ENCODE measurements around the gene ORAI1.
"Not testable (repeated sequence)": the region's sequence is repeated elsewhere in the genome, so short reads cannot be mapped to it uniquely, and the experiment has no call there.

ORAI1 gene

DNA sequence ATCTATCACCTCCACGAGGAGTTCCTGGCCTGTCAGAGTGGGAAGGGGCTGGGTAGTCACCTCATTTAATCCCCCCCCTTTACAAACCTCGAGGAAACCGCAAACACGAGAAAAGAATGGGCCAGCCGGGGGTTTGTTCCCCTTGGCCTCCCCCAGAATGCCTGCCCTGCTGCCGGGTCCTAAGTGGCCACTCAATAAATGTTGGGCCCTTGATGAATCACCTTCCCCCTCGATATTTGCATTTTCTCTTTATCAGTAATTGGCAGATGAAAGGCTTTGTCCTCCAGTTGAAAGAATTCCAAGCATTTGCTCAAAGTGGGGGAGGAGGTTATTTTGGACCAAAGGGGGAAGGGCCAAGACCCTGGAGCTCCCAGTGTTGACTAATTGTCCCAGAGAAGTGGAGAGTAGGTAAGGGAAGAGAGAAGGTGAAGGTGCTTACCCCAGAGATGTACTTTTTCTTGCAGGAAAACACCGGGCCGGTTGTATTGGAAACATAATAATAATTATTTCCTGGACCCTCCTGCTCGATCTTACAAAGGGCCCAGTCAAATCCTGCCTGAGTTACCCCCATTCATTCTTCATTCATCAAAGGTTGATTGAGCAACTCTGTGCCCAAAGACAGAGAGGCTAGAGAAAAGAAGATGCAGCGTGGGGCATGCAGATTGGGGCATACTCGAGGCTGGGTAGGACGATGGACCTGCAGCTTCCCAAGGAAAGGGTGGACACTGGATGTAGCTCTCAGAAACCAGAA lies 43.6 kb upstream of the ORAI1 start (continued):
- TF ChIP-seq ZNF398 (tag by site-specific recombination; IDR thresholded peaks at IDR 0.05), result peak; percentile 41; the same call in 1 of the 2 replicates

DNA sequence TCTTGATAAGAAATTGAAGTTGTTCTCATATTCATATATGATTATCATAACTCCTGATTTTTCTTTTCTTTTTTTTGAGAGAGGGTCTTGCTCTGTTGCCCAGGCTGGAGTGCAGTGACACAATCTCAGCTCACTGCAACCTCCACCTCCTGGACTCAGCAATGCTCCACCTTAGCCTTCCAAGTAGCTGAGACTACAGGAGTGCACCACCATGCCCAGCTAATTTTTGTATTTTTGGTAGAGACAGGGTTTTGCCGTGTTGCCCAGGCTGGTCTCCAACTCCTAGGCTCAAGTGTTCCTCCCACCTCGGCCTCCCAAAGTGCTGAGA lies 43.0 kb upstream of the ORAI1 start:
- H3K27ac ChIP-seq (ENCODE audit: extremely low read depth, low read depth, low read length); H3K36me3 ChIP-seq (ENCODE audit: control insufficient read depth in 2 of 2, insufficient read depth in 1 of 2, low read length in 2 of 2); H3K9me3 ChIP-seq (ENCODE audit: control insufficient read depth, insufficient read depth, low read depth, low read length); H3K4me3 ChIP-seq (ENCODE audit: low read depth, low read length); POLR2A ChIA-PET: not testable (repeated sequence)
- TF ChIP-seq ZNF121 (tag by site-specific recombination; IDR thresholded peaks at IDR 0.05), result peak; percentile 99
- H3K4me1 ChIP-seq (ENCODE audit: control insufficient read depth, insufficient read depth, low read length), result peaks cover 10% of the 10 kb centered on the region
- CTCF ChIA-PET, result interaction anchor here (0.7 to 2.9 kb wide), 5 partner anchors 18 to 211 kb away, joined by 4 to 12 read pairs (median 5); no protein-coding TSS in a partner anchor

GRCh38 chr12:121584885-121585284 lies 41.4 kb upstream of the ORAI1 start:
- CTCF ChIA-PET, result interaction anchor here (0.6 to 2.9 kb wide), 3 partner anchors 11 to 209 kb away, joined by 5 to 12 read pairs (median 5); no protein-coding TSS in a partner anchor
- H3K36me3 ChIP-seq (ENCODE audit: control insufficient read depth in 2 of 2, insufficient read depth in 1 of 2, low read length in 2 of 2); H3K4me3 ChIP-seq (ENCODE audit: low read depth, low read length); H3K27ac ChIP-seq (ENCODE audit: extremely low read depth, low read depth, low read length); POLR2A ChIA-PET; H3K9me3 ChIP-seq (ENCODE audit: control insufficient read depth, insufficient read depth, low read depth, low read length): not testable (repeated sequence)
- H3K4me1 ChIP-seq (ENCODE audit: control insufficient read depth, insufficient read depth, low read length), result peaks cover 10% of the 10 kb centered on the region

DNA sequence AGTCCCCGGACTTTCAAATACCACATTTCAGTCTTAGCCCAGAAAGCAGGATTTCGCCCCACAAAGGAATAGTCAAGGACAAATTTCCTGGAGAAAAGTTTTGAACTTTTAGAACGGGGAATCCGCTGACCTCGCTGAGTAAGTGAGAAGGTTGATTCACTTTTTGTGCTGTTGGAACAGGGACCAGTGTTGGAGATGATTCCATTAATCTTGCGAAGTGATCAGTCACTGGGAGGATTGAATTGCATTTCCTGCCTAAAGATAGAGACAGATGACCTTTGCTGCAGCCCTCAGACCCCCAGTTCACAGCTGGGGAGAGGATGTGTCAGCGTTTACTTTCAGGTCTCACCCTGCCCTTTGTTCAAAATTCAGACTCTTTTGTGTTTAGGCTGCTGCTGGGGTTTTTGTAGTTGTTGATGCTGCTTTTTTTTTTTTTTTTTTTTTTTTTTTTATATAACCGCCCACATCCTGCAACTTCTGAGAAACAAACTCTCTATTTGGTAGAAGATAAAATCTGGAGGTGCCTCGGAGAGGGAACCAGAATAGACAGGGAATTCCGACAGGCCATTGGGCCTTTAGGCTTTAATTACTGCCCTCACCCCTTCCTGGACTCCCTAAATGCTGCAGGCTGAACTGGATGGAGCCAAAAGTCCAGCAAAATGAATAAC lies 35.7 kb upstream of the ORAI1 start:
- H3K9me3 ChIP-seq (ENCODE audit: control insufficient read depth, insufficient read depth, low read depth, low read length), result no peaks in the 10 kb centered on the region
- no peak for TF ChIP-seq ZNF211 (tag by site-specific recombination; IDR thresholded peaks at IDR 0.05; ENCODE audit: low read depth)
- no peak for TF ChIP-seq GLIS1 (tag by site-specific recombination; IDR thresholded peaks at IDR 0.05)
- 0 out of 2 replicates have a peak, but pooled peaks have one; percentile 48 for TF ChIP-seq ZNF596 (tag by site-specific recombination; IDR thresholded peaks at IDR 0.05)
- peak; percentile 67 for TF ChIP-seq PRDM1 (tag by site-specific recombination; IDR thresholded peaks at IDR 0.05)
- H3K4me1 ChIP-seq (ENCODE audit: control insufficient read depth, insufficient read depth, low read length), result no peaks in the 10 kb centered on the region; the same call in 1 of the 2 replicates
- H3K4me3 ChIP-seq (ENCODE audit: low read depth, low read length), result no peak overlapping the region
- POLR2A ChIA-PET, result no interaction called here
- peaks cover 0 to 4% of the 10 kb centered on the region in 2 experiments; a peak in 2 of 3 replicates for H3K36me3 ChIP-seq (ENCODE audit: control insufficient read depth in 2 of 2, insufficient read depth in 1 of 2, low read length in 2 of 2)
- H3K27ac ChIP-seq (ENCODE audit: extremely low read depth, low read depth, low read length), result no peak overlapping the region
- CTCF ChIA-PET, result interaction anchor here (0.8 kb wide), 1 partner anchor 78 kb away, joined by 3 read pairs; the partner anchor contains the start of gene MORN3

- ChIA-PET CTCF (no interaction called here), POLR2A (no interaction called here)
- H3K27ac ChIP-seq (ENCODE audit: extremely low read depth, low read depth, low read length), result no peak overlapping the region
- no peaks in the 10 kb centered on the region; the same call in 1 of the 2 replicates for H3K4me1 ChIP-seq (ENCODE audit: control insufficient read depth, insufficient read depth, low read length)
- no peak overlapping the region for H3K4me3 ChIP-seq (ENCODE audit: low read depth, low read length)
- TF ChIP-seq ZNF2 (tag by site-specific recombination; IDR thresholded peaks at IDR 0.05), result no peak
- no peak for TF ChIP-seq ZBTB20 (tag by site-specific recombination; IDR thresholded peaks at IDR 0.05)
- TF ChIP-seq ZNF600 (tag by site-specific recombination; IDR thresholded peaks at IDR 0.05), result 0 out of 2 replicates have a peak, but pooled peaks have one; percentile 50
- no peak for TF ChIP-seq ZNF785 (tag by site-specific recombination; IDR thresholded peaks at IDR 0.05)
- no peak for TF ChIP-seq ZNF350 (tag by site-specific recombination; IDR thresholded peaks at IDR 0.05)
- H3K9me3 ChIP-seq (ENCODE audit: control insufficient read depth, insufficient read depth, low read depth, low read length), result no peaks in the 10 kb centered on the region
- peaks cover 0 to 4% of the 10 kb centered on the region in 2 experiments; a peak in 2 of 3 replicates for H3K36me3 ChIP-seq (ENCODE audit: control insufficient read depth in 2 of 2, insufficient read depth in 1 of 2, low read length in 2 of 2)
Observed at GRCh38 chr12:121592320-121592719, 34.0 kb upstream of the ORAI1 start.

Data from HEK293 (cell line).